Measurements from ENCODE around the gene SMIM3.
"Not testable (repeated sequence)": the region's sequence is repeated elsewhere in the genome, so short reads cannot be mapped to it uniquely, and the experiment has no call there.

SMIM3 gene

GRCh38 chr5:150836064-150836463 lies 57.5 kb downstream of the SMIM3 start:
- Histone ChIP-seq H3K36me3 (no peaks in the 10 kb centered on the region), H3K4me3 (ENCODE audit: low read depth, low read length) (no peak overlapping the region), H3K9me3 (ENCODE audit: severe bottlenecking) (peaks cover 12% of the 10 kb centered on the region), H3K27ac (no peak overlapping the region), H3K27me3 (ENCODE audit: insufficient read depth, low read depth, severe bottlenecking) (peaks cover 10% of the 10 kb centered on the region)
- TF ChIP-seq CTCF (IDR thresholded peaks at IDR 0.05; ENCODE audit: low read depth, low read length) = no peak
- no peak for DNase-seq

GRCh38 chr5:150836703-150837102 lies 58.1 kb downstream of the SMIM3 start:
- no peaks in the 10 kb centered on the region for H3K36me3 ChIP-seq
- TF ChIP-seq CTCF (IDR thresholded peaks at IDR 0.05; ENCODE audit: low read depth, low read length) = no peak
- H3K4me3 ChIP-seq (ENCODE audit: low read depth, low read length) = no peak overlapping the region
- H3K27me3 ChIP-seq (ENCODE audit: insufficient read depth, low read depth, severe bottlenecking) = peaks cover 10% of the 10 kb centered on the region
- H3K27ac ChIP-seq = no peak overlapping the region
- H3K9me3 ChIP-seq (ENCODE audit: severe bottlenecking) = peaks cover 9% of the 10 kb centered on the region
- no peak for DNase-seq

- not testable (repeated sequence) for H3K9me3 ChIP-seq (ENCODE audit: severe bottlenecking); H3K4me3 ChIP-seq (ENCODE audit: low read depth, low read length); H3K27ac ChIP-seq; DNase-seq; H3K36me3 ChIP-seq
- peaks cover 11% of the 10 kb centered on the region for H3K27me3 ChIP-seq (ENCODE audit: insufficient read depth, low read depth, severe bottlenecking)
Observed at GRCh38 chr5:150845185-150845859, 66.8 kb downstream of the SMIM3 start.

GRCh38 chr5:150846308-150846653 lies 67.7 kb downstream of the SMIM3 start, which contains the start of gene IRGM:
IRGM (plus strand) TSS chr5:150846521; CDS start chr5:150848124, 1,603 bp downstream.
- not testable (repeated sequence) for DNase-seq; H3K27me3 ChIP-seq (ENCODE audit: insufficient read depth, low read depth, severe bottlenecking); H3K9me3 ChIP-seq (ENCODE audit: severe bottlenecking); H3K36me3 ChIP-seq; H3K27ac ChIP-seq; H3K4me3 ChIP-seq (ENCODE audit: low read depth, low read length)
